DOHH2 (cell line): ENCODE data around the gene GSTA5.

ENCODE experiments used
- H3F3A ChIP-seq: fragments of 200-600 bp; sonication (generic), shearing (Covaris generic); 2 replicates; pipeline ENCODE4 v1.6.0; 2016; ENCODE audit warnings: antibody characterized with exemption, mild to moderate bottlenecking; ENCODE audit not compliant: control insufficient read depth, insufficient read depth
- H3K27ac ChIP-seq: fragments of 200-600 bp; sonication (generic); 2 replicates; pipeline ENCODE4 v1.5.1; 2014; ENCODE audit warnings: low read depth, mild to moderate bottlenecking, low read length, moderate library complexity
- H3K27me3 ChIP-seq: fragments of 200-600 bp; sonication (generic); 2 replicates; pipeline ENCODE4 v1.6.1; 2014; ENCODE audit warnings: mild to moderate bottlenecking, low read length, mixed read lengths; ENCODE audit not compliant: control insufficient read depth
- H3K36me3 ChIP-seq: fragments of 200-600 bp; sonication (generic); 2 replicates; pipeline ENCODE4 v1.6.1; 2014; ENCODE audit warnings: mild to moderate bottlenecking, low read length, moderate library complexity, mixed read lengths; ENCODE audit not compliant: control insufficient read depth
- H3K4me1 ChIP-seq: fragments of 200-600 bp; sonication (generic); 2 replicates; pipeline ENCODE4 v1.6.1; 2014; ENCODE audit warnings: mild to moderate bottlenecking, low read length, mixed read lengths; ENCODE audit not compliant: control insufficient read depth
- H3K4me2 ChIP-seq: fragments of 200-600 bp; sonication (generic); 2 replicates; pipeline ENCODE4 v1.6.0; 2014; ENCODE audit warnings: mild to moderate bottlenecking, low read length, moderate library complexity
- H3K4me3 ChIP-seq: fragments of 200-600 bp; sonication (generic); 2 replicates; pipeline ENCODE4 v1.5.1; 2014; ENCODE audit warnings: mild to moderate bottlenecking, low read length, mixed read lengths
- H3K79me2 ChIP-seq: fragments of 200-600 bp; sonication (generic); 2 replicates; pipeline ENCODE4 v1.6.1; 2014; ENCODE audit warnings: mild to moderate bottlenecking, low read length, mixed read lengths; ENCODE audit not compliant: control insufficient read depth
- H3K9me2 ChIP-seq: fragments of 200-600 bp; sonication (generic); replicated peaks from 2 replicates; pipeline ENCODE4 v1.6.1; 2014; ENCODE audit warnings: mild to moderate bottlenecking, low read length, mixed read lengths; ENCODE audit not compliant: control insufficient read depth
- H3K9me3 ChIP-seq: fragments of 200-600 bp; sonication (generic); 2 replicates; pipeline ENCODE4 v1.6.1; 2014; ENCODE audit warnings: antibody characterized with exemption, low read length, mixed read lengths; ENCODE audit not compliant: control insufficient read depth, insufficient read depth
- H4K20me1 ChIP-seq: fragments of 200-600 bp; sonication (generic); 2 replicates; pipeline ENCODE4 v1.6.0; 2014; ENCODE audit warnings: low read depth, mild to moderate bottlenecking, antibody characterized with exemption, low read length, moderate library complexity; ENCODE audit not compliant: control insufficient read depth, insufficient read depth
- CTCF ChIP-seq: fragments of 200-600 bp; sonication (generic); IDR thresholded peaks from one replicate; pipeline ENCODE4 v1.5.1; 2014; ENCODE audit warnings: antibody characterized with exemption, mild to moderate bottlenecking, low read depth, low read length; ENCODE audit not compliant: poor library complexity, severe bottlenecking
- EZH2phosphoT487 ChIP-seq: fragments of 200-600 bp; sonication (generic); IDR thresholded peaks from 2 replicates; pipeline ENCODE4 v1.6.1; 2017; ENCODE audit warnings: borderline replicate concordance, mild to moderate bottlenecking, antibody characterized with exemption, low read length, moderate library complexity, mixed read lengths

The GSTA5 gene

DNA sequence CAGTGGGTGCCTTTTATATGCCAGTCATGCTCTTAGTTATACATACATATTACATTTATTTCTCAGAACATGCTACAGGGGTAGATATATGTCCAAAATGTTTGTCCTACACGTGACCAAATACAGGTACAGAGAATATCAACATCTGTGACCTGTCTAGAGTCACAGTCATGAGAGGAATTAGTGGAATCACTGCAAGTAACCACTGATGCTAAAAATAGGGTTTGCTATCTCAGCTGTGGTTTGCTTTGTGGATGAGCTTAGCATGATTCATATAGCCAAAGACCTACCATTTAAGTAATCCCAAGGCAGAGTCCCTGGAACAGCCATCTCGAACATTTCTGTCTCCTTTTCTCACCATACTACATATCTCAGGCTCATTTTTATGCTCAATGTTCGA, 36.6 kb upstream of the GSTA5 start:
- no peaks in the 10 kb centered on the region for H3K9me3 ChIP-seq
- no peak overlapping the region for H3K4me2 ChIP-seq
- no peaks in the 10 kb centered on the region for H3K79me2 ChIP-seq
- H3K27me3 ChIP-seq, result peaks cover 9% of the 10 kb centered on the region; the same call in 1 of the 2 replicates
- no peaks in the 10 kb centered on the region for H3K9me2 ChIP-seq
- H3K36me3 ChIP-seq, result no peaks in the 10 kb centered on the region
- no peak overlapping the region for H3K4me3 ChIP-seq
- H3K27ac ChIP-seq, result no peak overlapping the region
- no peak for TF ChIP-seq EZH2phosphoT487
- TF ChIP-seq CTCF, result no peak
- no peaks in the 10 kb centered on the region for H3F3A ChIP-seq
- no peaks in the 10 kb centered on the region for H4K20me1 ChIP-seq
- H3K4me1 ChIP-seq, result no peaks in the 10 kb centered on the region

- H3K27ac ChIP-seq, result no peak overlapping the region
- H3F3A ChIP-seq, result no peaks in the 10 kb centered on the region
- peaks cover 9% of the 10 kb centered on the region; the same call in 1 of the 2 replicates for H3K27me3 ChIP-seq
- no peaks in the 10 kb centered on the region for H3K79me2 ChIP-seq
- TF ChIP-seq CTCF (no peak), EZH2phosphoT487 (no peak)
- H4K20me1 ChIP-seq, result no peaks in the 10 kb centered on the region
- H3K4me1 ChIP-seq, result no peaks in the 10 kb centered on the region
- no peak overlapping the region for H3K4me3 ChIP-seq
- H3K9me3 ChIP-seq, result no peaks in the 10 kb centered on the region
- H3K4me2 ChIP-seq, result no peak overlapping the region
- no peaks in the 10 kb centered on the region for H3K36me3 ChIP-seq
- no peaks in the 10 kb centered on the region for H3K9me2 ChIP-seq
Measured at GRCh38 chr6:52876056-52876787, 35.6 kb upstream of the GSTA5 start.

- Histone ChIP-seq H3K4me2 (no peak overlapping the region), H3K36me3 (no peaks in the 10 kb centered on the region), H3K27ac (no peak overlapping the region), H3F3A (no peaks in the 10 kb centered on the region), H3K79me2 (no peaks in the 10 kb centered on the region), H3K9me3 (no peaks in the 10 kb centered on the region), H3K27me3 (peaks cover 8% of the 10 kb centered on the region; the same call in 1 of the 2 replicates), H3K4me3 (no peak overlapping the region), H3K4me1 (no peaks in the 10 kb centered on the region), H4K20me1 (no peaks in the 10 kb centered on the region), H3K9me2 (no peaks in the 10 kb centered on the region)
- TF ChIP-seq EZH2phosphoT487 (no peak), CTCF (no peak)
Measured at GRCh38 chr6:52872031-52872430, 31.4 kb upstream of the GSTA5 start.
